ENCODE measurements around the gene CFAP54.

Gene CFAP54

GRCh38 chr12:96828169-96828789, 338.9 kb downstream of the CFAP54 start:
- no peak for DNase-seq (ENCODE audit: low read depth)

- DNase-seq (ENCODE audit: low read depth), result no peak
These were observed 340.0 kb downstream of the CFAP54 start for GRCh38 chr12:96829354-96829753.

GRCh38 chr12:96831346-96831745, 342.0 kb downstream of the CFAP54 start:
- DNase-seq (ENCODE audit: low read depth), result no peak

- no peak for DNase-seq (ENCODE audit: low read depth)
These were observed 356.9 kb downstream of the CFAP54 start for GRCh38 chr12:96846293-96846692.

- no peak for DNase-seq (ENCODE audit: low read depth)
These were observed 361.3 kb downstream of the CFAP54 start for GRCh38 chr12:96850676-96851075.

GRCh38 chr12:96858162-96858561, 368.8 kb downstream of the CFAP54 start:
- no peak for DNase-seq (ENCODE audit: low read depth)

- DNase-seq (ENCODE audit: low read depth), result no peak
These were observed 372.3 kb downstream of the CFAP54 start for GRCh38 chr12:96861656-96862055.

- DNase-seq (ENCODE audit: low read depth), result no peak
These were observed 372.9 kb downstream of the CFAP54 start for GRCh38 chr12:96862326-96862725.

- no peak for DNase-seq (ENCODE audit: low read depth)
These were observed 375.0 kb downstream of the CFAP54 start for GRCh38 chr12:96864335-96864734.

GRCh38 chr12:96866801-96867590, 377.6 kb downstream of the CFAP54 start:
- no peak for DNase-seq (ENCODE audit: low read depth)

- no peak for DNase-seq (ENCODE audit: low read depth)
These were observed 381.6 kb downstream of the CFAP54 start for GRCh38 chr12:96870946-96871345.

GRCh38 chr12:96872961-96873360, 383.6 kb downstream of the CFAP54 start:
- DNase-seq (ENCODE audit: low read depth), result no peak

- DNase-seq (ENCODE audit: low read depth), result no peak
These were observed 384.8 kb downstream of the CFAP54 start for GRCh38 chr12:96874211-96874610.

- DNase-seq (ENCODE audit: low read depth), result no peak
These were observed 387.6 kb downstream of the CFAP54 start for GRCh38 chr12:96876966-96877365.

GRCh38 chr12:96878704-96879103, 389.3 kb downstream of the CFAP54 start:
- no peak for DNase-seq (ENCODE audit: low read depth)

GRCh38 chr12:96879301-96879700, 389.9 kb downstream of the CFAP54 start:
- no peak for DNase-seq (ENCODE audit: low read depth)

GRCh38 chr12:96880220-96880619, 390.8 kb downstream of the CFAP54 start:
- DNase-seq (ENCODE audit: low read depth), result no peak

- no peak for DNase-seq (ENCODE audit: low read depth)
These were observed 392.2 kb downstream of the CFAP54 start for GRCh38 chr12:96881608-96882007.

- DNase-seq (ENCODE audit: low read depth), result no peak
These were observed 393.5 kb downstream of the CFAP54 start for GRCh38 chr12:96882862-96883261.

- DNase-seq (ENCODE audit: low read depth), result no peak
These were observed 394.2 kb downstream of the CFAP54 start for GRCh38 chr12:96883571-96883970.

GRCh38 chr12:96886998-96887677, 397.8 kb downstream of the CFAP54 start:
- DNase-seq (ENCODE audit: low read depth), result no peak

GRCh38 chr12:96889273-96889933, 400.0 kb downstream of the CFAP54 start:
- DNase-seq (ENCODE audit: low read depth), result no peak

GRCh38 chr12:96890331-96890730, 401.0 kb downstream of the CFAP54 start:
- DNase-seq (ENCODE audit: low read depth), result no peak
